ENCODE results near the gene OBP2A.

GRCh38 chr9:135500525-135501260 lies 45.2 kb upstream of the OBP2A start, which contains the start of gene MRPS2:
- TF ChIP-seq POLR2A (IDR thresholded peaks at IDR 0.05) = peak in 2 of 4 donors; percentile 39 to 63
- TF ChIP-seq, protein P1, sequence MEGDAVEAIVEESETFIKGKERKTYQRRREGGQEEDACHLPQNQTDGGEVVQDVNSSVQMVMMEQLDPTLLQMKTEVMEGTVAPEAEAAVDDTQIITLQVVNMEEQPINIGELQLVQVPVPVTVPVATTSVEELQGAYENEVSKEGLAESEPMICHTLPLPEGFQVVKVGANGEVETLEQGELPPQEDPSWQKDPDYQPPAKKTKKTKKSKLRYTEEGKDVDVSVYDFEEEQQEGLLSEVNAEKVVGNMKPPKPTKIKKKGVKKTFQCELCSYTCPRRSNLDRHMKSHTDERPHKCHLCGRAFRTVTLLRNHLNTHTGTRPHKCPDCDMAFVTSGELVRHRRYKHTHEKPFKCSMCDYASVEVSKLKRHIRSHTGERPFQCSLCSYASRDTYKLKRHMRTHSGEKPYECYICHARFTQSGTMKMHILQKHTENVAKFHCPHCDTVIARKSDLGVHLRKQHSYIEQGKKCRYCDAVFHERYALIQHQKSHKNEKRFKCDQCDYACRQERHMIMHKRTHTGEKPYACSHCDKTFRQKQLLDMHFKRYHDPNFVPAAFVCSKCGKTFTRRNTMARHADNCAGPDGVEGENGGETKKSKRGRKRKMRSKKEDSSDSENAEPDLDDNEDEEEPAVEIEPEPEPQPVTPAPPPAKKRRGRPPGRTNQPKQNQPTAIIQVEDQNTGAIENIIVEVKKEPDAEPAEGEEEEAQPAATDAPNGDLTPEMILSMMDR (IDR thresholded peaks at IDR 0.05) = peak; percentile 86 to 98 (median 94)
- TF ChIP-seq POLR2AphosphoS5 (IDR thresholded peaks at IDR 0.05) = peak; percentile 59 to 67
- no peak for TF ChIP-seq EP300 (IDR thresholded peaks at IDR 0.05)
